Ecto neural progenitor cell (in vitro differentiated cells): Measurements from ENCODE around the gene LAMC1.

ENCODE experiments used
- DNase-seq: peaks from one replicate; pipeline ENCODE4 v3.0.0-alpha.2; 2018; ENCODE audit warnings: low spot score

LAMC1 gene

DNA sequence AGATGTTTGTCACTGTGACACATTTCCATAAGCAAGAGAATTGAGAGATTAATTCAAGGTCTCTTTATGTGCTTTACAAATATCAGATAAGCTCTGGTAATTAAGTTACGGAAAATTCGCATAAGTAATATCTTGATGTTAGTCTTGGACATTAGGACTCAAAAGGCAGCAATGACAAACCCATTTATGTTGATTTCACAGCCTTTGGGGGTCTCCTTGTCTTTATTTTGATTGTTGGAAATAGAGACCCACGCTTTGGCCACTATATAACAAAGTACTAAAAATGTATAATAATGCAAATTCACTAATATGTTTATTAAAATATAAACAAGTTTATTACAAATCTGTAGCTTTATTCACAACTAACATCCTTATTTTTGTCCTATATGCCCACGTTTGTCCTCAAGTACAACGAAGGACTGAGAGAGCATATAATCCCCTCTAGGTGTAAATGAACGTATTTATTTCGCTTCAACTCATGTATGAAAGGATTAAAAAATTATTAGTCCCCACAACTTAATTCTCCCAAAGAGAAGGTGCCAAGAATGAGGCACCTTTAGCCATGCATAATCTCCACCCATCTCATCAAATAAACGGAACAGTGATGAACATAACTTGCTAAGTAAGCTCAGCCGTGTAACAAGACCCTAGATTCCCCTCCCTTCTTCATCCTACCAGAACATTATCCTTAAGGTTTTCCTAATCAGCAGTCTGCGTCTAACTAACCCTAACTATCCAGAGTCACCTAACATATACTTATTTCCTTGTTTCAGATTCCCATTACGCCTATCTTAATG lies 1.6 kb upstream of the LAMC1 start:
- DNase-seq, result no peak

DNA sequence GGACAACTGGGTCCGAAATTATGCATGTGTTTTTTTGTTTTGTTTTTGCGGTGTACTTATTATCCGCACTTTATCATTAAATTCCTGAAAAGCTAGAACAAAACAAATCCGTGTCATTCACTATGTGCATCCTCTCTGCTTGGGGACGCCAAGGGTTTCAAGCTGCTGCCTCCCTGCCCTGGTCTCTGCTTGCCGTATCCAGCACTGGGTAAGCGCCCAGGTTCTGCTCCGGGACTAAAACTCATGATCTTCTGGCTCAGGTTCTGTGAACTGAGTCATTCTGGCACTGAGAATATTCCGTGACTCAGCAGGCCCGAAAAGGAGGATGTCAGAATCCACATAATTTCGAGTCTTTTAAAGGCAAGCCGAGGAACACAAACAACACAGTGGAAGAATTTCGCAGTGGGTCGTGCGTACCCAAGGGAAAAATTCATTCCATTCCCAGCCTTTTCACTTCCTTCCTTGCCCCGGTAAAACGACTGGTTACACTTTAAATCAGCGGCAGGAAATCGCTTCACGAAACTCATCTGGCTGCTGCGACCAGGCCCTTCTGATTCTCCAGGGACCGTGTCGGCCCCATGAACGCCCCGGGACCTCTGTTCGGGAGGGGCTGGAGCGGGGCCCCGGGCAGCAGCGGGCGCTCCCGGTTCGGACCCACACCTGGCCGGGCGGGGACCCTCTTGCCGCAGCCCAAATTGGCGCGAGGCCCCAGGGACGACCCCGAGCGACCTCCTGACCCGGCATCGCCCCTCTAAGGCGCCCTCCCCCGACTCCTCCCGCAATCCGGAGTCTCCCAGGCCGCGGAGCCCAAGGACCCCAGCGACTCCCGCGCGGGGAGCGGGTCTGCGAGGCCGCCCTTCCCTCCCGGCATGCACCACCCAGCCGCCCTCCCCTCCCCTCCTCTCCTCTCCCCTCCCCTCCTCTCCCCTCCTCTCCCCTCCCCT lies 746 bp upstream of the LAMC1 start:
- peak; percentile 91 for DNase-seq

DNA sequence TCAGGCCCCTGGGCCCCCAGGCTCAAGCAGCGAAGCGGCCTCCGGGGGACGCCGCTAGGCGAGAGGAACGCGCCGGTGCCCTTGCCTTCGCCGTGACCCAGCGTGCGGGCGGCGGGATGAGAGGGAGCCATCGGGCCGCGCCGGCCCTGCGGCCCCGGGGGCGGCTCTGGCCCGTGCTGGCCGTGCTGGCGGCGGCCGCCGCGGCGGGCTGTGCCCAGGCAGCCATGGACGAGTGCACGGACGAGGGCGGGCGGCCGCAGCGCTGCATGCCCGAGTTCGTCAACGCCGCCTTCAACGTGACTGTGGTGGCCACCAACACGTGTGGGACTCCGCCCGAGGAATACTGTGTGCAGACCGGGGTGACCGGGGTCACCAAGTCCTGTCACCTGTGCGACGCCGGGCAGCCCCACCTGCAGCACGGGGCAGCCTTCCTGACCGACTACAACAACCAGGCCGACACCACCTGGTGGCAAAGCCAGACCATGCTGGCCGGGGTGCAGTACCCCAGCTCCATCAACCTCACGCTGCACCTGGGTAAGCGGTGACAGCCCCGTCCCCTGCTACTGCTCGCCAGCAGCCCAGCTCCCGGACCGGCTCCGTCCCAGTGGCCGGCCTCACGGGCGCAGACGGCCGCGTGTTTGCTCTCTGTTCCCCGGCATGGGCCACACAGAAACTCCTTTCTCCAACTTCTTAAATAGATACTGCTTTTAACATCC lies 539 bp downstream of the LAMC1 start:
- peak; percentile 84 for DNase-seq

DNA sequence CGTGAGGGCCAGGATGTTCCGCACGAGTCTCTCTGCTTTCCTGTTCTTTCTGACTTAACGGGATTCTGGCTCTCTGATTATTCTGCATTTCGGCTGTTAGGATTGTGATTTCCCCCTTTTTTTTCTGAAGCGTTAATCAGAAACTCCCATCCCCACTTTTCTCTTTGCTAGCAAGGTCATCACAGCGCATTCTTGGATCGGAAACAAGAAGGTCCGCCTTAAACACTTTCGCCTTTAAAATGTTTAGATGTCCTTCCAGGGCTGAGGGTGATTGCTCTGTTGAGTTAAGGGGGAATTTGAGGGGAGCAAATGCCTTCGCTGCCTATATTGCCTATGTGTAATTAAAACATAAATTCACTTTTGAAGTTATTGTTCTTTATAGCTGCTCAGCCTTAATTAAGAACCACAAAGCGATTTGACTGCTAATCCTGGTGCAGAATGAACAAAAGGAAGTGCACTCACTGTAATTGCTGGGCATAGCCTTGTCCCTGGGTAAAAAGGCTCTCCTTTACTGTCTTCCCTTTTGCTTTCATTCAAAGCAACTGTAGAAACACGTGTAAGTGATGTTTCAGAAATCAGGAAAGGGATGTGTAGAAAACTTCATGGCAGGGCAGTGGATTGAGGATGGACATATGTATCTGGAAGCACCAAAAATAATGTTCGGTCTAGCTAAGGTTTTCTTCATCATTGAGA lies 1.2 kb downstream of the LAMC1 start:
- DNase-seq, result no peak

DNA sequence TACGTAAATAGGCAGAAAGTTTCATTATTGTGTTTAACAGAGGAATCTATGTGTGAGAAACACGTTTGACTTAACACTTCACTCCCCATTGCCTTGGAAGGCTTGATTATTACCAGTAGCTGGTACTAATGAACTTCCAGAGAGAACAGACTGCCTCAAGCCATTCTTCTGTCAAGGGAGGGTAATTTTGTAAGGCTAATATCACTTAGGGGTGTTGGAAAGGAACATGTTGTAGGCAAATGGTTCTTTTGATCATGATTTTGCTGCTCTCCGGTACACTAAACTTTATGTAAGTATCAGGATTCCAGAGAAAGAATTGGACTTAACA lies 1.8 kb downstream of the LAMC1 start:
- DNase-seq, result no peak

DNA sequence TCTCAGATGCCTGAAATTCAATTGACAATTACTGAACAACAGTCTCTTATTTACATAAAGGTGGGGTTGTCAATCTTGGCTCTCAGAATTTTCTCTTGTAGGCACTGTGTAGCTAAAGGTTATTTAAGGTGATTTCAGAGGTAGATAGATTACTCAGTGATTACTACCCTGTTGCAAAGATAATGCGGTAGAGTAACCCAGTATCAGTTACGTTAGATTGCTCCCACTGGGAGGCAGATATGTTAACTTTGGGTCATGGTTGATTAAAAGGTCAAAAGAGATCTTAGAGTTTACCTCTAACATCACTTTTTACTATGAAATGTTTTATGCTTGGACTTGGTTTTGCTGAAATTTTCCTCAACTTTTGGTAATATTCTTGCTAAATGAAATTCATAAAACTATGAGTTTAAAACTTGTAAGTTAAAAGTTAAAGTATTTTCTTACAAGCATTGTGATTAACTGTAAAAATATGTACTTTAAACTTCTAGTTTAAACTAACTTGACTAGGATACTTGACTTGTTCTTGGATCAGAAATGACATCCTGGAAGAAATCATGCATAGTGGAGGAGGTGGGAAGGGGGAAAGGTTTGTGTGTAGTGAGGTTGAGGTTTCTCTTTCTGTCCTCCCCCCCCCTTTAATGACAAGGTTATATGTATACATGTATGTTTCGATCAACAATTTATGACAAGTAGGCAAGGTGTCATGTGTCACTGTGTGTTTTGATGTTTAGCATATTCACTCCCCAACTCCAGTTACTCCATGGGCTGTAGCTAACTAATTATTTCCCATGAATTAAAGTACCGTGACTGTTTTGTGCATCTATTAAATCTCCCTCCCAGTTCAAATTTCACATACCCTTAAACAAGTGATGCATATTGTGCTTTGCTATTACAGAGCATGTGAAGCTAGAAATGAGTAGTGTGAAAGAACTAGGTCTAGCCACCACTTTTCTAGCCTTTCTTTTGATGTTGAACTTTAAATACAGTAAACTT lies 2.9 kb downstream of the LAMC1 start:
- DNase-seq, result no peak

DNA sequence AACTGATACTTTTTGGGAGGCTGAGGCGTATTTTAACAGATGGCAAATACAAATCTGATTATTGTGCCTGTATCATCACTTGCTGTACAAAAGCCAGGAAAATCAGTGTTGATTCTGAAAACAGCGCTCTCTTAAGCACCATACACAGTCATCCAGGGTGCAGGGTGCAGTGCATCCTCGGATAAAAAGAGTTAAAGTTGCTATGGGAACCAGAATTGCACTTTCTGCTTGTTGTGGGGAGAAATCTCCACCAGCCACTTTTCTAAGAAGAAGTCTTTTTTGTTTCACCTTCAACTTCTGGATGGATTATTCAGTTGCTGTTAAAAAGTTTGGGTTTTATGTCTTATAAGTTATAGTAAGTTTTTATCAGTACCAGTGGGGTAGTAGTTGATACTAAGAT lies 3.8 kb downstream of the LAMC1 start:
- no peak for DNase-seq

DNA sequence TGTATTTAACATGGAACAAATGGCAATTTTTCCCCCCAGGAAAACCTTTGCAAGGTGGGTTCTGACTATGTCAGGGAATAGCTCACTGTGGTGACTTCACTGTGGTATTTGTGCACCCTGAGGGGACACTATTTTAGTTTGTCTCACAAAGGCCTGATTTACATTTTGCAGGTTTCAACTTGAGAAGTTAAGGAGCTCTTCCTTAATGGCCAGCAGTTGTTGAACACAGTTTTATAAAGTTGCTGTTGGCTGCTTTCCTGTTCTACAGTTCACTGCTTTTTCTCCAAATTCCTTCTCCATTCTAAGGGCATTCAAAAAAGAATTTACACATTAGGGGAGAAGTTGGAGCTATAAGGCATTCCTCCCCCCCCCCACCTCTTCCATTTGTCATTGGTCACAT lies 4.6 kb downstream of the LAMC1 start:
- DNase-seq, result no peak

DNA sequence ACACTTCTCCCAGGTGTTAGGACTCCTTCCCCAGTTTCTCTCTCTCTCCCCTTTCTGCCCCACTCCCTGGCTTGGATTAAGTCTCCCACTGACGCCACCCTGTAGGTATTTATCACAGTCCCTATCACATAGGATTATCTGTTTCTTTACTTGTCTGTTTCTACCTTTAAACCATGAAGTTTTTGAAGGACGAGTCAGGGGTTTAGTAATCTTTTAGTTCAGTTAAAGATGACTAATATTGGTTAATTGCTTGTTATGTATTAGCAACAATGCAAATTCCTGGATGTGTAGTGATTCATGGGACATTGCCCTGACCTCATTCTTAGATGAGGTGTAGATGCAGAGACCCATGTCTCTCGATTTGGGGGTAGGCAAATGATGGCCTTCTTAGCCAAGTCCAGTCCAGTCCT lies 6.4 kb downstream of the LAMC1 start:
- no peak for DNase-seq

DNA sequence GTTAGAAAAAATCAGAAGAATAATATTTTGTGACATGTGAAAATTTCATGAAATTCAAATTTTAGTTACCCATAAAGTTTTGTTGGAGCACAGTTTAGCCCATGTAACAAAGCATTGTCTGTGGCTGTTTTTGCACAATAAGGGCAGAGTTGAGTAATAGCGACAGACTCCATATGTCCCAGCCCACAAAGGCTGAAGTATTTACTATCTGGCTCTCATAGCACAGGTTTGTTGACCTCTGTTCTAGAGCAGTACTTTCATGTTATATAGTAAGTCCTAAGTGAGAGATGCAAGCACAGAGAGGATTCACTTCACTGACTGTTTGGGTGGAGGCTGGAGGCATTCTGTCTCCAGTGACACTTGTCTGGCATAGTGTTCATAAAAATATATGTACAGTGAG lies 6.8 kb downstream of the LAMC1 start:
- DNase-seq, result no peak

DNA sequence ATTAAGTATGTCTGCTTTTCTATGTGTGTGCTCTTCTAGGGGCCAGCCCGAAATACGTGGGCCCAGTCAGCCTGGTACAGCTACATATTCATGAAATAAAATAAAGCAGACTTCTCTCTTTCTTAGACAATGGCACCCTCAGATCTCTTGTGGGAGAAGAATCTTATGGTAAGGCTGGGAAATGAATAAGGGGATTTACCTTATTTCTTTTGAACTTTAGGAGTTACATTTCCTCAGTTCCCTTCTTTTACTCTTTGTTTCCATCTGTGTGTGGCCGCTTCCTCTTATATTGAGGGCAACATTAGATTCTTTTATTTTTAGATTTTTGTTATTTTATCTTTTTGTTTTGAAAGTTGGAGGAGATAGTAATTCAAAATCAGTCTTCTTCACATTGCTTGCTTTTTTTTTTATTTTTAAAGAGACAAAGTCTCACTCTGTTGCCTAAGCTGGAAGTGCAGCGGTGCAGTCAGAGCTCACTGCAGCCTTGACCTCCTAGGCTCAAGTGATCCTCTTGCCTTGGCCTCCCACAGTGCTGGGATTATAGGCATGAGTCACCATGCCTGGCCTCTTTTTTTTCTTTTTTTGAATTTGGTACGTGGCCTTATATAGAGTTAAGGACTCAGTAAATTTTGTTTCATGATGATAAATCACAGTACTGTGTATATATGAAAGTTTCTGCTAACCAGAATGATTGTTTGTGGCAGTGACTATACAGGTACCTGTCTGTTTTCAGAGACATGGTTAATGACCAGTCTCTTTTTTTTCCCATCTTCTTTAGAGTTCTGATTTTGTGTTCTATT lies 9.1 kb downstream of the LAMC1 start:
- DNase-seq, result no peak

DNA sequence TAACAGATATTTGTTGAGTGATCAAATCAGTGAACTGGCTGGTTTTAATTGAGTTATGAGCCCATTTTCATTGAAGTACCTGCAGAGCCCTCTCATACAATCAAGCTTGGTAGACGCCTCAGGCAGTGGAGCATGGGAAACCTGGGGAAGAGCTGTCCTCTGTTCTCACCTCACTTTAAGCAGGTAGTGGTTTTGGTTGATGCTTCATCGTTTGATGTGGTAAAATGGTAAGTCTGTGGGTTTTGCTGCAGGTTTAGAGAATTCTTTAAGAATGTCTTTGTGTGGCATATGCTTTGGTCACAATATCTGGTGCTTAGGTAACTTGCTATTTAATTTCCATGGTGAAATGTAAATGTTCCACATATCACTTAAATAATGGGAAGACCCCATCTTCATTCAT lies 10.0 kb downstream of the LAMC1 start:
- DNase-seq, result no peak

DNA sequence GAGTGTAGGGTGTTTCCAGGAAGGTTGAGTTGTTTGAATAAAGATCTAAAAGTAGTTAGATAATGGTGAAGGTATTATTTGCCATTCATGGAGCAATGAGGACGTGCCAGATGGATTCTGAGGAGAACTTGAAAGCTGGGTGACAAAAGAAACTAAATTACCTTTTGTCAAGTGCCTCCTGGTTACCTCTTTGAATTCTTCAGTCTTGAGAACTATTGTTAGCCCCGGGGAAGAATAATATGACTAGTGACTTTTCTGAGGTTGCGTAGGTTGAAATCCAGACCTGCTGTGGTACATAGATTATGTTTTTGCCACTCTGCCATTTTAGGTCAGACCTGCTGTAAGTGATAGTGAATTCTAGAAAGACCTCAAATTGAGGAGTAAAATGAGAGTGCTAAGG lies 11.5 kb downstream of the LAMC1 start:
- no peak for DNase-seq

DNA sequence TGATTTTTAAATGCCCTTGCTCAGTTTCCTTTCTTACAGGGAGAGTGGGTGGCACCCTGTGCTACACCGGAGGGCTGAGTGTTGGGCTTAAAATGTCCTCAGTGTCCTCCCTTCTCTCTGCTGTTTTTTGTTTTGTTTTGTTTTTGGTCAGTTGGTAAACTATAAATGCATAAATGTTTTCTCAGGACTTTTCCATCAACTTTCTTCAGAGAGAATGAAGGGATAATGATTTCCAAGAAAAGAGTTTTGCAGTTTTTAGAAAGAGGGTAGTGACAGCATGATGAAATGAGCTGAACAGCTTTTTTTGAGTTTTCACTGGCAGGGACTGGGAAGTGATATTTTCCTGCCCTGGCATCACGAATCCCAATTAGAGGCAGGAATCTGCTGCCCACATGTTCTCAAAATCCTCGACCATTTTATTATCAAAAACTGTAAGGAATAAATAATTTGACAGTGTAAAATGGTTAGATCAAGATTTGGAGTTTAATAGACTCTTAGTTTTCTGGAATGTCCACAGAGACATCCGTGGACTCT lies 15.2 kb downstream of the LAMC1 start:
- no peak for DNase-seq

DNA sequence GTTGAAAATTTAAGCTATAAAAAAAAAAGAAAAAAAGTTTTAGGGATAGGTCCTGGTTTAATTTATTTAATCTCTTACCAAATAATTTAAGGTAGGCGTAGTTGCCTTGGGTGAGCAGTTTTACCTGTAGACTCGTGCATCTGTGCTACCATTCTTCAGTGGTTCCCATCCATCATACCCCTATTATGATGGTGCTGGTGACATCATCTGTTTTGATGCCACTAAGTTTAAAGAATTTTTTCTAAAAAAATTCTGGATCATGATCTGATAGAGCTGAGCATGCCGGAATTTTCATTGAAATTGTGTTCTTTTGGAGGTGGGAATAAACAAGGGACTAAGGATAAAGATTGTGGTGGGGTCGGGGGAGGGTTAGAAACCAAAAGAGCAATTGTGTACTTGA lies 15.7 kb downstream of the LAMC1 start:
- no peak for DNase-seq

DNA sequence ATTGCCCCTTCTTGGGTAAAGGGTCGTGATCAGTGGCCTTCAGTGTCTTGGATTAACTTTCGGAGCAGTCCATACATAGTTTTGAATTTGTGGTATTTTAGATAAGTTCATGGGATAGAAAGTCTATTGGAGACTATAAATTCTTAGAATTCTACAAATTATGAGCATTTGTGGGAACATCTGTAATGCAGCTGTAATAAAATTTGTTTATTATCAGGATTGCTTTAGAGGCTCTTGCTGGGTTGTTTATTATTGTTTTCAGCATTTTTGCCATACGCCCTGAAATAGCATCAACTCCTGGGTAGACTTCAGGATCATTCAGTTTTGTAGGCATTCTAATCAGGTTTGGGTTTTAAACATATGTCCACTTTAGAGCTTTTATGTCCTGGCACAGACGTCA lies 16.1 kb downstream of the LAMC1 start:
- no peak for DNase-seq

DNA sequence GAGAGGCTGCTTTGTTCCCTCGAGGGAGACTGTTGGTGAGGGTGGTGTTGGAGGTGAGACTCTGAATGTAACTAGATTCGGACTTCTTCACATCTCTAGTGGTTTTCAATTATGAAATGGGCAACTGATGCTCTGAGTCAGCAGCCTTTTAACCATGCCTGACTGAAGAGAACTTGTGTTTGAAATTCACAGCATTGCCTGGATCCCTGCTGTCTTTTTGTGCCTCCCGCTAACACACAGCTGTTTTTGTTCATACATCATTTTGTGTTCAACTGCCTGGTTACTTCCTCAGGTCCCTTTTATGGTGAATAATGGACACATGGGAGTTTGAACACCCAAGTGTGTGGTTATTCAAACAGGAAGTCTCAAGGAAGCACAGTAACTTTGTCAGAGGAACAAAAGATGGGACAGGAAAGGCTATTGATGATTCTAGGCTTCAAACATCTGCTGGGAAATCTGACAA lies 16.8 kb downstream of the LAMC1 start:
- no peak for DNase-seq

DNA sequence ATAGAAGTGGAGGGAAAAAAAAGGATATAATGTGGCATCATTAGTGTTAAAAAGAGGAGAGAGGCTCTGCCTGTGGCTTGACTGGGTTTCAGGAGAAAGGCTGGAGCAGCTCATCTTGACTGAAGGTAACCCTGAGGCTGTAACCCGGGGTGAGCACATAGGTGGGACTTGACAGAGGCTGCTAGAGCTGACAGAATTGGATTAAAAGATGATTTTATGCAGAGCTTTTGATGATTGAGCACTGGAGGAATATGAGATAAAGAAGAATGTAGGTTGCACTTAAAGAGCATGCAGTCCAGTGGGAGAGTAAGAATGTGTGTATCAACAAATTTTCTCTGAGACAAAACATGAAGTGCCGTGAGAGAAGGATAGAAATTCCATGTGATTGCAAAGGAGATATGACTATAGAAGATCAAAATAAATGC lies 17.3 kb downstream of the LAMC1 start:
- no peak for DNase-seq

DNA sequence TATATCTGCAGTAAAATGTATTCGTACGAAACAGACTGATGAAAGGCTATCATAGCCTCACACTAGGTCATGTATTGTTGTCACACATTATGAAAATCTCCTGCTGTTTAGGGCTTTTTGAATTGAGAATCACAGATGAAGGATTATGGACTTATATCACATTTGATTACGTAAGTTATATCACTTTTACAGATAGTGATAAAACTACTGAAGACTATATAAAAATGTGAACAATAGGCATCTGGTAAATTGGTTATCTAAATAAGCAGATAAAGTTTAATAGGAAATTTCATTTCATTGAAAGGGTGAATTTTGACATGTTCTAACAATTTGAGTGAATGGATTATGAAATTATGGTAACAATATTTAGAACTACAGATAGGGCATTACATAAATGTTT lies 20.0 kb downstream of the LAMC1 start:
- DNase-seq, result no peak
